Liver (tissue), 9 donors: ENCODE results near the gene ZNF22. TPM values are rescaled to one million over a fixed set of nuclear protein-coding genes. Genes with fewer than 3 reads are reported as not detected.

Experiments used
- DNase-seq: peaks from one replicate; pipeline ENCODE4 v3.0.0-alpha.2; 2017; ENCODE audit warnings: low spot score
- H3K27ac ChIP-seq, 2 donors: one replicate each; pipeline ENCODE4 v1.7.0; 2013; ENCODE audit warnings: inconsistent platforms in 2 of 2, low read length in 2 of 2, control low read depth in 1 of 2, low read depth in 1 of 2, mild to moderate bottlenecking in 1 of 2
- H3K27me3 ChIP-seq, 4 donors: one replicate each; pipeline versions ENCODE4 v1.6.1 to v1.7.0; 2013; ENCODE audit warnings: low read length in 3 of 4, inconsistent platforms in 1 of 4, mild to moderate bottlenecking in 1 of 4, moderate library complexity in 1 of 4; ENCODE audit not compliant: control insufficient read depth in 4 of 4, insufficient read depth in 4 of 4
- H3K36me3 ChIP-seq, 4 donors: one replicate each; pipeline versions ENCODE4 v1.6.1 to v1.7.0; 2013; ENCODE audit warnings: low read length in 3 of 4, mild to moderate bottlenecking in 3 of 4, low read depth in 1 of 4, moderate library complexity in 1 of 4; ENCODE audit not compliant: control insufficient read depth in 4 of 4, insufficient read depth in 3 of 4
- H3K4me1 ChIP-seq, 4 donors: one replicate each; pipeline versions ENCODE4 v1.6.1 to v1.7.0; 2013; ENCODE audit warnings: low read length in 3 of 4, mild to moderate bottlenecking in 3 of 4, moderate library complexity in 1 of 4; ENCODE audit not compliant: control insufficient read depth in 4 of 4, insufficient read depth in 4 of 4
- H3K4me3 ChIP-seq, 3 donors: one replicate each; pipeline versions ENCODE4 v1.6.1 to v1.7.0; 2013; ENCODE audit warnings: low read length in 3 of 3, control low read depth in 1 of 3, low read depth in 1 of 3, mild to moderate bottlenecking in 1 of 3
- H3K9ac ChIP-seq, 2 donors: one replicate each; pipeline ENCODE4 v1.7.0; 2013; ENCODE audit warnings: low read length in 2 of 2, mild to moderate bottlenecking in 2 of 2, moderate library complexity in 2 of 2, control low read depth in 1 of 2, low read depth in 1 of 2
- H3K9me3 ChIP-seq, 4 donors: one replicate each; pipeline versions ENCODE4 v1.6.1 to v1.7.0; 2013; ENCODE audit warnings: low read length in 3 of 4; ENCODE audit not compliant: control insufficient read depth in 4 of 4
- EGR1 ChIP-seq, 2 donors: IDR thresholded peaks; 2 replicates each; pipeline ENCODE4 v1.6.1; 2016 to 2018; ENCODE audit warnings: antibody characterized with exemption in 2 of 2, low read depth in 2 of 2
- FOXA1 ChIP-seq: IDR thresholded peaks from 2 replicates; pipeline ENCODE4 v1.6.1; 2016; ENCODE audit warnings: antibody characterized with exemption
- FOXA2 ChIP-seq: IDR thresholded peaks from 2 replicates; pipeline ENCODE4 v1.6.1; 2016; ENCODE audit warnings: antibody characterized with exemption
- GABPA ChIP-seq, 2 donors: IDR thresholded peaks in 1 of 2; conservative IDR thresholded peaks in 1 of 2; 2 replicates each; pipeline ENCODE4 v1.6.1; 2016; ENCODE audit warnings: antibody characterized with exemption in 2 of 2, mild to moderate bottlenecking in 1 of 2, moderate library complexity in 1 of 2
- HNF4A ChIP-seq, 2 donors: conservative IDR thresholded peaks; 2 replicates each; pipeline ENCODE4 v1.6.1; 2016; ENCODE audit warnings: antibody characterized with exemption in 2 of 2, mild to moderate bottlenecking in 2 of 2
- HNF4G ChIP-seq: IDR thresholded peaks from 2 replicates; pipeline ENCODE4 v1.6.1; 2016; ENCODE audit warnings: antibody characterized with exemption
- JUND ChIP-seq, 2 donors: IDR thresholded peaks; 2 replicates each; pipeline ENCODE4 v1.6.1; 2016; ENCODE audit warnings: antibody characterized with exemption in 2 of 2
- NR2F2 ChIP-seq: IDR thresholded peaks from 2 replicates; pipeline ENCODE4 v1.6.1; 2016; ENCODE audit warnings: antibody characterized with exemption
- RAD21 ChIP-seq, 2 donors: IDR thresholded peaks; 2 replicates each; pipeline ENCODE4 v1.6.1; 2016; ENCODE audit warnings: antibody characterized with exemption in 2 of 2, mild to moderate bottlenecking in 2 of 2
- RXRA ChIP-seq, 2 donors: IDR thresholded peaks; 2 replicates each; pipeline ENCODE4 v1.6.1; 2017 to 2018; ENCODE audit warnings: antibody characterized with exemption in 2 of 2, mild to moderate bottlenecking in 1 of 2
- SP1 ChIP-seq: IDR thresholded peaks from 2 replicates; pipeline ENCODE4 v1.6.1; 2018; ENCODE audit warnings: antibody characterized with exemption, mild to moderate bottlenecking
- TAF1 ChIP-seq: conservative IDR thresholded peaks from 2 replicates; pipeline ENCODE4 v1.6.1; 2016; ENCODE audit warnings: antibody characterized with exemption, mild to moderate bottlenecking
- YY1 ChIP-seq: IDR thresholded peaks from 2 replicates; pipeline ENCODE4 v1.6.1; 2016; ENCODE audit warnings: antibody characterized with exemption, mild to moderate bottlenecking
- WGBS: extraction: QIAGEN DNeasy Blood & Tissue Kit; methylation state at CpG from one replicate; pipeline ENCODE4 v1.1.7; 2013; 5-methylcytosine and 5-hydroxymethylcytosine counted together
- polyA plus RNA-seq, 2 donors: library from polyadenylated mRNA; stranded (reverse) in 1 of 2; unstranded in 1 of 2; fragments of 200-250 nt in 1 of 2; fragments of >200 nt in 1 of 2; fragmentation: Nextera tagmentation in 1 of 2; extraction: Ambion mirVana in 1 of 2; gene quantifications; one replicate each; pipeline versions ENCODE4 v1.2.1 to v1.2.3, GENCODE V29; 2013 to 2015
- total RNA-seq, 2 donors: library from RNA; depleted of rRNA; stranded (reverse); fragments of >200 nt; gene quantifications; one replicate each; pipeline ENCODE4 v1.2.3, GENCODE V29; 2014
- TF ChIP-seq, protein P1 (sequence below): IDR thresholded peaks from 2 replicates; pipeline ENCODE4 v1.6.1; 2016; ENCODE audit warnings: antibody characterized with exemption
- TF ChIP-seq, protein P2 (sequence below): IDR thresholded peaks from 2 replicates; pipeline ENCODE4 v1.6.1; 2016; ENCODE audit warnings: antibody characterized with exemption, mild to moderate bottlenecking
- TF ChIP-seq, protein P3 (sequence below): fragments of 150-350 bp; IDR thresholded peaks from 2 replicates; pipeline ENCODE4 v1.5.1; 2017; ENCODE audit warnings: improper control_type of control experiment, low read depth, low read length; ENCODE audit not compliant: missing input control
- TF ChIP-seq, protein P4 (sequence below): IDR thresholded peaks from 2 replicates; pipeline ENCODE4 v1.6.1; 2016; ENCODE audit warnings: antibody characterized with exemption
- TF ChIP-seq, protein P5 (sequence below): IDR thresholded peaks from 2 replicates; pipeline ENCODE4 v1.6.1; 2016; ENCODE audit warnings: antibody characterized with exemption
- donor health status: healthy.
- donor health status: healthy.
- donor health status: healthy.
- donor health status: healthy.
- donor health status: healthy.

ZNF22 gene
- total and polyA plus RNA-seq, 4 donors, result 10.3 to 22.6 (median 20.3) TPM

DNA sequence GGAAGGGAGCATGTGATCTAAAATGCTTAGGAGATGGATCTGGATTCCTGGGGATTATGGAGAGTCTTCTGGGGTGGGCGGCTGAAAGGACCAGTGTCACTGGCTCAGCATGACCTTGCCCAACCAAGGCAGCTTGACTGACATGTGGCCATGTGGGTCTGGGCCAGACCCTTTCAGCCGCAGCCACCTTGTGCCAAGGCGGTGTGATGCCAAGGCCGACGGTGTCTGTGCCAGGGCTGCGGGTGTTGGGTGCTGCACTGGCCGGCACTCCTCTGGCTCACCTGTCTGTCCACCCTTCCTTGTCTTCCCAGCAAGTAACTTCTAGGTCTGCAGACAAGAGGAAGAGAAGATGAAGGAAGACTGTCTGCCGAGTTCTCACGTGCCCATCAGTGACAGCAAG lies 30.9 kb upstream of the ZNF22 start:
- no peak overlapping the region for H3K9ac ChIP-seq
- WGBS, result 62% methylated on average over 9 of the region's 9 CpGs
- no peak overlapping the region for H3K4me3 ChIP-seq
- peaks cover 2 to 22% (median 11%) of the 10 kb centered on the region in 4 donors for H3K4me1 ChIP-seq
- H3K27ac ChIP-seq, result no peak overlapping the region
- H3K9me3 ChIP-seq, result no peaks in the 10 kb centered on the region
- TF ChIP-seq EGR1 (IDR thresholded peaks at IDR 0.05; ENCODE audit: low read depth in 2 of 2) (no peak), NR2F2 (no peak), SP1 (no peak), GABPA (IDR thresholded peaks at IDR 0.05 in 1 of 2, conservative IDR thresholded peaks at IDR 0.05 in 1 of 2) (no peak), RXRA (IDR thresholded peaks at IDR 0.05) (no peak), FOXA2 (no peak), HNF4G (no peak), FOXA1 (no peak), JUND (IDR thresholded peaks at IDR 0.05) (no peak), RAD21 (IDR thresholded peaks at IDR 0.05) (no peak), HNF4A (conservative IDR thresholded peaks at IDR 0.05) (no peak)
- TF ChIP-seq, protein P1, sequence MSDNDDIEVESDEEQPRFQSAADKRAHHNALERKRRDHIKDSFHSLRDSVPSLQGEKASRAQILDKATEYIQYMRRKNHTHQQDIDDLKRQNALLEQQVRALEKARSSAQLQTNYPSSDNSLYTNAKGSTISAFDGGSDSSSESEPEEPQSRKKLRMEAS, result no peak
- TF ChIP-seq, protein P2, sequence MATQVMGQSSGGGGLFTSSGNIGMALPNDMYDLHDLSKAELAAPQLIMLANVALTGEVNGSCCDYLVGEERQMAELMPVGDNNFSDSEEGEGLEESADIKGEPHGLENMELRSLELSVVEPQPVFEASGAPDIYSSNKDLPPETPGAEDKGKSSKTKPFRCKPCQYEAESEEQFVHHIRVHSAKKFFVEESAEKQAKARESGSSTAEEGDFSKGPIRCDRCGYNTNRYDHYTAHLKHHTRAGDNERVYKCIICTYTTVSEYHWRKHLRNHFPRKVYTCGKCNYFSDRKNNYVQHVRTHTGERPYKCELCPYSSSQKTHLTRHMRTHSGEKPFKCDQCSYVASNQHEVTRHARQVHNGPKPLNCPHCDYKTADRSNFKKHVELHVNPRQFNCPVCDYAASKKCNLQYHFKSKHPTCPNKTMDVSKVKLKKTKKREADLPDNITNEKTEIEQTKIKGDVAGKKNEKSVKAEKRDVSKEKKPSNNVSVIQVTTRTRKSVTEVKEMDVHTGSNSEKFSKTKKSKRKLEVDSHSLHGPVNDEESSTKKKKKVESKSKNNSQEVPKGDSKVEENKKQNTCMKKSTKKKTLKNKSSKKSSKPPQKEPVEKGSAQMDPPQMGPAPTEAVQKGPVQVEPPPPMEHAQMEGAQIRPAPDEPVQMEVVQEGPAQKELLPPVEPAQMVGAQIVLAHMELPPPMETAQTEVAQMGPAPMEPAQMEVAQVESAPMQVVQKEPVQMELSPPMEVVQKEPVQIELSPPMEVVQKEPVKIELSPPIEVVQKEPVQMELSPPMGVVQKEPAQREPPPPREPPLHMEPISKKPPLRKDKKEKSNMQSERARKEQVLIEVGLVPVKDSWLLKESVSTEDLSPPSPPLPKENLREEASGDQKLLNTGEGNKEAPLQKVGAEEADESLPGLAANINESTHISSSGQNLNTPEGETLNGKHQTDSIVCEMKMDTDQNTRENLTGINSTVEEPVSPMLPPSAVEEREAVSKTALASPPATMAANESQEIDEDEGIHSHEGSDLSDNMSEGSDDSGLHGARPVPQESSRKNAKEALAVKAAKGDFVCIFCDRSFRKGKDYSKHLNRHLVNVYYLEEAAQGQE, result no peak
- TF ChIP-seq, protein P3, sequence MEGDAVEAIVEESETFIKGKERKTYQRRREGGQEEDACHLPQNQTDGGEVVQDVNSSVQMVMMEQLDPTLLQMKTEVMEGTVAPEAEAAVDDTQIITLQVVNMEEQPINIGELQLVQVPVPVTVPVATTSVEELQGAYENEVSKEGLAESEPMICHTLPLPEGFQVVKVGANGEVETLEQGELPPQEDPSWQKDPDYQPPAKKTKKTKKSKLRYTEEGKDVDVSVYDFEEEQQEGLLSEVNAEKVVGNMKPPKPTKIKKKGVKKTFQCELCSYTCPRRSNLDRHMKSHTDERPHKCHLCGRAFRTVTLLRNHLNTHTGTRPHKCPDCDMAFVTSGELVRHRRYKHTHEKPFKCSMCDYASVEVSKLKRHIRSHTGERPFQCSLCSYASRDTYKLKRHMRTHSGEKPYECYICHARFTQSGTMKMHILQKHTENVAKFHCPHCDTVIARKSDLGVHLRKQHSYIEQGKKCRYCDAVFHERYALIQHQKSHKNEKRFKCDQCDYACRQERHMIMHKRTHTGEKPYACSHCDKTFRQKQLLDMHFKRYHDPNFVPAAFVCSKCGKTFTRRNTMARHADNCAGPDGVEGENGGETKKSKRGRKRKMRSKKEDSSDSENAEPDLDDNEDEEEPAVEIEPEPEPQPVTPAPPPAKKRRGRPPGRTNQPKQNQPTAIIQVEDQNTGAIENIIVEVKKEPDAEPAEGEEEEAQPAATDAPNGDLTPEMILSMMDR, result no peak
- TF ChIP-seq, protein P4, sequence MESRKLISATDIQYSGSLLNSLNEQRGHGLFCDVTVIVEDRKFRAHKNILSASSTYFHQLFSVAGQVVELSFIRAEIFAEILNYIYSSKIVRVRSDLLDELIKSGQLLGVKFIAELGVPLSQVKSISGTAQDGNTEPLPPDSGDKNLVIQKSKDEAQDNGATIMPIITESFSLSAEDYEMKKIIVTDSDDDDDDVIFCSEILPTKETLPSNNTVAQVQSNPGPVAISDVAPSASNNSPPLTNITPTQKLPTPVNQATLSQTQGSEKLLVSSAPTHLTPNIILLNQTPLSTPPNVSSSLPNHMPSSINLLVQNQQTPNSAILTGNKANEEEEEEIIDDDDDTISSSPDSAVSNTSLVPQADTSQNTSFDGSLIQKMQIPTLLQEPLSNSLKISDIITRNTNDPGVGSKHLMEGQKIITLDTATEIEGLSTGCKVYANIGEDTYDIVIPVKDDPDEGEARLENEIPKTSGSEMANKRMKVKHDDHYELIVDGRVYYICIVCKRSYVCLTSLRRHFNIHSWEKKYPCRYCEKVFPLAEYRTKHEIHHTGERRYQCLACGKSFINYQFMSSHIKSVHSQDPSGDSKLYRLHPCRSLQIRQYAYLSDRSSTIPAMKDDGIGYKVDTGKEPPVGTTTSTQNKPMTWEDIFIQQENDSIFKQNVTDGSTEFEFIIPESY, result no peak
- TF ChIP-seq, protein P5, sequence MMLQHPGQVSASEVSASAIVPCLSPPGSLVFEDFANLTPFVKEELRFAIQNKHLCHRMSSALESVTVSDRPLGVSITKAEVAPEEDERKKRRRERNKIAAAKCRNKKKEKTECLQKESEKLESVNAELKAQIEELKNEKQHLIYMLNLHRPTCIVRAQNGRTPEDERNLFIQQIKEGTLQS, result no peak
- no peak for DNase-seq
- H3K27me3 ChIP-seq, result no peaks in the 10 kb centered on the region
- no peaks in the 10 kb centered on the region for H3K36me3 ChIP-seq

DNA sequence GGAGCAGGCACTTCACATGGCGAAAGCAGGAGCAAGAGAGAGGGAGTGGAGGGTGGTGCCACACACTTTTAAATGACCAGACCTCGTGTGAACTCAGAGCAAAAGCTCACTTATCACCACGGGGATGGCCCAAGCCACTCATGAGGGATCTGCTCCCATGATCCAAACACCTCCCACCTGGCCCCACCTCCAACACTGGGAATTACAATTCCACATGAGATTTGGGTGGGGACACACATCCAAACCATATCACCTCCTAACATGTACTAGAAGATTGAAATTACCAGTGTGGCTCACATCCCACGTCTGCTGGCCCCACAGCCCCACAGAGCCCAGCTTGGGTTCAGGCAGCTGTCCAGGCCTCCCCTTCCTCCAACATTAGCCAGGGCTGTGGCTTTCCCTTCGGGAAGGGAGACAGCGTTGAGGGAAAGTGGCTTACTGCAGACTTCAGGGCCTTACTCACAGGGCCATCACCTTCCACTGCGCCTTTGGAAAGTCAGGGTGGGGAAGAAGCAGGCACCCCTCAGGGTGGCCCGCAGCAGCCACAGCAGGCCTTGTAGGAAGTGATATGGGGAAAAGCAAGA lies 29.8 kb upstream of the ZNF22 start:
- Histone ChIP-seq H3K27ac (no peak overlapping the region), H3K9me3 (no peaks in the 10 kb centered on the region), H3K4me3 (no peak overlapping the region), H3K4me1 (peaks cover 6 to 29% (median 13%) of the 10 kb centered on the region in 4 donors), H3K27me3 (no peaks in the 10 kb centered on the region), H3K9ac (no peak overlapping the region), H3K36me3 (no peaks in the 10 kb centered on the region)
- 93% methylated on average over 8 of the region's 8 CpGs for WGBS
- TF ChIP-seq HNF4G, result no peak
- no peak for TF ChIP-seq SP1
- no peak for TF ChIP-seq NR2F2
- no peak for TF ChIP-seq TAF1
- no peak for TF ChIP-seq FOXA2
- TF ChIP-seq YY1, result no peak
- TF ChIP-seq, protein P2, result no peak
- TF ChIP-seq GABPA (IDR thresholded peaks at IDR 0.05 in 1 of 2, conservative IDR thresholded peaks at IDR 0.05 in 1 of 2), result no peak
- DNase-seq, result no peak
